HEK293T (cell line): ENCODE data around the gene ARID4B.
"Not testable (repeated sequence)": the region's sequence is repeated elsewhere in the genome, so short reads cannot be mapped to it uniquely, and the experiment has no call there.

Experiments
- CTCF ChIA-PET: fragments of 350-600 bp; formaldehyde crosslinking; extraction: SDS; loops from one replicate; lab custom pipeline; 2021; ENCODE audit warnings: antibody characterized with exemption, inconsistent platforms; lab: Yijun Ruan, JAX
- POLR2A ChIA-PET: fragments of 350-600 bp; formaldehyde crosslinking; extraction: SDS; loops from one replicate; lab custom pipeline; 2020; ENCODE audit warnings: antibody characterized with exemption, inconsistent platforms; lab: Yijun Ruan, JAX
- DNase-seq: peaks from one replicate; pipeline ENCODE4 v3.0.0; 2012; ENCODE audit warnings: mixed read lengths; ENCODE audit errors: extremely low spot score
- ARNT ChIP-seq: fragments of 450-650 bp; IDR thresholded peaks from 2 replicates; pipeline ENCODE4 v1.6.1; 2017; ENCODE audit warnings: mild to moderate bottlenecking
- BHLHE40 ChIP-seq: fragments of 450-650 bp; IDR thresholded peaks from 2 replicates; pipeline ENCODE4 v1.6.1; 2016; ENCODE audit warnings: mild to moderate bottlenecking, moderate library complexity, borderline replicate concordance
- CTBP1 ChIP-seq: fragments of 450-650 bp; IDR thresholded peaks from 2 replicates; pipeline ENCODE4 v1.6.1; 2016; ENCODE audit warnings: borderline replicate concordance
- ELF4 ChIP-seq: fragments of 450-650 bp; IDR thresholded peaks from 2 replicates; pipeline ENCODE4 v1.6.1; 2017; ENCODE audit warnings: antibody characterized with exemption
- FOXA1 ChIP-seq: fragments of 450-650 bp; IDR thresholded peaks from 2 replicates; pipeline ENCODE4 v1.6.1; 2016; ENCODE audit warnings: mild to moderate bottlenecking
- FOXK2 ChIP-seq: fragments of 450-650 bp; IDR thresholded peaks from 2 replicates; pipeline ENCODE4 v1.6.1; 2016; ENCODE audit warnings: mild to moderate bottlenecking
- FOXM1 ChIP-seq: fragments of 450-650 bp; IDR thresholded peaks from 2 replicates; pipeline ENCODE4 v1.6.1; 2017; ENCODE audit warnings: mild to moderate bottlenecking, borderline replicate concordance
- HDGF ChIP-seq: fragments of 450-650 bp; IDR thresholded peaks from 2 replicates; pipeline ENCODE4 v1.6.1; 2017; ENCODE audit warnings: antibody characterized with exemption, borderline replicate concordance
- L3MBTL2 ChIP-seq: fragments of 450-650 bp; conservative IDR thresholded peaks from 2 replicates; pipeline ENCODE4 v1.6.1; 2016; ENCODE audit warnings: mild to moderate bottlenecking
- LEF1 ChIP-seq: fragments of 450-650 bp; IDR thresholded peaks from 2 replicates; pipeline ENCODE4 v1.6.1; 2017; ENCODE audit warnings: mild to moderate bottlenecking, borderline replicate concordance
- NFRKB ChIP-seq: fragments of 450-650 bp; IDR thresholded peaks from 2 replicates; pipeline ENCODE4 v1.6.1; 2016; ENCODE audit warnings: mild to moderate bottlenecking, moderate library complexity
- PKNOX1 ChIP-seq: fragments of 450-650 bp; IDR thresholded peaks from 2 replicates; pipeline ENCODE4 v1.6.1; 2016
- SP1 ChIP-seq: fragments of 450-650 bp; IDR thresholded peaks from 2 replicates; pipeline ENCODE4 v1.6.1; 2017
- SUZ12 ChIP-seq: fragments of 450-650 bp; IDR thresholded peaks from 2 replicates; pipeline ENCODE4 v1.6.1; 2016; ENCODE audit warnings: mild to moderate bottlenecking
- TARDBP ChIP-seq: fragments of 450-650 bp; IDR thresholded peaks from 2 replicates; pipeline ENCODE4 v1.6.1; 2016
- ZNF384 ChIP-seq: fragments of 450-650 bp; IDR thresholded peaks from 2 replicates; pipeline ENCODE4 v1.6.1; 2016

The ARID4B gene

GRCh38 chr1:235160383-235160956, 167.5 kb downstream of the ARID4B start:
- no peak for DNase-seq
- POLR2A ChIA-PET, result interaction anchor here (0.6 to 1.4 kb wide), 34 partner anchors 8 to 676 kb away, joined by 3 to 27 read pairs (median 4); partner anchors contain the start of genes B3GALNT2, GGPS1, TBCE and TOMM20
- TF ChIP-seq LEF1 (no peak), PKNOX1 (no peak)
- CTCF ChIA-PET, result interaction anchor here (0.6 to 0.9 kb wide), 3 partner anchors 53 to 617 kb away, joined by 3 read pairs; no protein-coding TSS in a partner anchor

GRCh38 chr1:235159930-235160329, 168.0 kb downstream of the ARID4B start:
- not testable (repeated sequence) for DNase-seq
- ChIA-PET CTCF (interaction anchor here (0.8 kb wide), 1 partner anchor 57 kb away, joined by 3 read pairs; no protein-coding TSS in a partner anchor), POLR2A (interaction anchor here (1.0 kb wide), 1 partner anchor 10 kb away, joined by 5 read pairs; no protein-coding TSS in a partner anchor)

GRCh38 chr1:235159284-235159683, 168.7 kb downstream of the ARID4B start:
- not testable (repeated sequence) for DNase-seq
- ChIA-PET POLR2A (interaction anchor here (0.6 to 1.0 kb wide), 2 partner anchors 9 to 202 kb away, joined by 3 to 5 read pairs; no protein-coding TSS in a partner anchor), CTCF (interaction anchor here (0.8 kb wide), 1 partner anchor 56 kb away, joined by 3 read pairs; no protein-coding TSS in a partner anchor)

GRCh38 chr1:235158680-235159079, 169.3 kb downstream of the ARID4B start:
- no peak for TF ChIP-seq L3MBTL2
- TF ChIP-seq FOXA1, result no peak
- no peak for TF ChIP-seq HDGF
- no peak for TF ChIP-seq FOXK2
- TF ChIP-seq CTBP1, result no peak
- no peak for TF ChIP-seq ARNT
- TF ChIP-seq FOXM1, result no peak
- TF ChIP-seq NFRKB, result no peak
- no peak for TF ChIP-seq SUZ12
- TF ChIP-seq ELF4, result no peak
- TF ChIP-seq BHLHE40, result no peak
- CTCF ChIA-PET, result no interaction called here
- no peak for DNase-seq
- POLR2A ChIA-PET, result interaction anchor here (0.6 kb wide), 1 partner anchor 201 kb away, joined by 3 read pairs; no protein-coding TSS in a partner anchor

GRCh38 chr1:235157150-235157549, 170.8 kb downstream of the ARID4B start:
- DNase-seq, result no peak
- POLR2A ChIA-PET, result no interaction called here
- TF ChIP-seq SUZ12, result no peak
- TF ChIP-seq ZNF384, result no peak
- no peak for TF ChIP-seq HDGF
- TF ChIP-seq NFRKB, result no peak
- TF ChIP-seq SP1, result no peak
- no peak for TF ChIP-seq FOXK2
- no peak for TF ChIP-seq ELF4
- no peak for TF ChIP-seq FOXA1
- TF ChIP-seq TARDBP, result no peak
- CTCF ChIA-PET, result interaction anchor here (1.0 to 1.9 kb wide), 2 partner anchors 11 to 260 kb away, joined by 4 to 9 read pairs; no protein-coding TSS in a partner anchor

- DNase-seq, result no peak
- ChIA-PET CTCF (interaction anchor here (1.0 to 1.9 kb wide), 2 partner anchors 11 to 260 kb away, joined by 4 to 9 read pairs; no protein-coding TSS in a partner anchor), POLR2A (interaction anchor here (1.2 kb wide), 1 partner anchor 10 kb away, joined by 3 read pairs; no protein-coding TSS in a partner anchor)
- TF ChIP-seq ARNT (no peak), FOXA1 (no peak), SP1 (no peak), FOXM1 (no peak), TARDBP (no peak), ZNF384 (no peak), LEF1 (no peak)
Observed at GRCh38 chr1:235156740-235157139, 171.2 kb downstream of the ARID4B start.

GRCh38 chr1:235156265-235156664, 171.7 kb downstream of the ARID4B start:
- no peak for TF ChIP-seq FOXM1
- TF ChIP-seq L3MBTL2, result no peak
- no peak for TF ChIP-seq ARNT
- no peak for TF ChIP-seq PKNOX1
- TF ChIP-seq NFRKB, result no peak
- TF ChIP-seq TARDBP, result no peak
- no peak for TF ChIP-seq CTBP1
- TF ChIP-seq SUZ12, result no peak
- no peak for DNase-seq
- ChIA-PET POLR2A (interaction anchor here (1.2 kb wide), 1 partner anchor 9 kb away, joined by 3 read pairs; no protein-coding TSS in a partner anchor), CTCF (interaction anchor here (1.0 to 1.9 kb wide), 2 partner anchors 10 to 260 kb away, joined by 4 to 9 read pairs; no protein-coding TSS in a partner anchor)

GRCh38 chr1:235152235-235152634, 175.7 kb downstream of the ARID4B start:
- no peak for DNase-seq
- ChIA-PET CTCF (no interaction called here), POLR2A (interaction anchor here (0.6 to 0.7 kb wide), 3 partner anchors 9 to 24 kb away, joined by 3 to 4 read pairs (median 3); partner anchors contain the start of genes RBM34 and TOMM20)
- TF ChIP-seq HDGF (no peak), PKNOX1 (no peak), L3MBTL2 (no peak), ZNF384 (no peak), SP1 (no peak), FOXA1 (no peak), SUZ12 (no peak)
